Caco-2 (cell line): ENCODE data around the gene CYP2W1. TPM values are rescaled to one million over a fixed set of nuclear protein-coding genes. Genes with fewer than 3 reads are reported as not detected.

Experiments
- BruUV-seq: library from RNA; stranded (reverse); fragments of 400-500 nt; replicated peaks from 2 replicates; lab custom pipeline; 2021; lab: Mats Ljungman, UMichigan
- CTCF ChIA-PET: fragments of 300-600 bp; sonication (Branson Sonifier 250); formaldehyde crosslinking; loops from one replicate; lab custom pipeline; 2022; ENCODE audit warnings: antibody characterized with exemption; lab: Charles Lee
- POLR2A ChIA-PET: fragments of 300-600 bp; sonication (Branson Sonifier 250); formaldehyde crosslinking; loops from one replicate; lab custom pipeline; 2022; ENCODE audit warnings: antibody characterized with exemption; lab: Charles Lee
- DNase-seq, 2 experiments: peaks; one replicate each; pipeline versions ENCODE4 v3.0.0 to v3.0.0-alpha.2; 2020 to 2022
- H3K27me3 ChIP-seq: replicated peaks from 2 replicates; pipeline ENCODE4 v1.6.0; 2011; ENCODE audit warnings: low read length; ENCODE audit not compliant: control insufficient read depth, insufficient read depth
- H3K36me3 ChIP-seq: 2 replicates; pipeline ENCODE4 v1.5.1; 2011; ENCODE audit warnings: low read length; ENCODE audit not compliant: control insufficient read depth, insufficient read depth
- H3K4me1 ChIP-seq: fragments of 250-450 bp; sonication (Bioruptor Pico); 2 replicates; pipeline ENCODE4 v1.5.1; 2020; ENCODE audit warnings: mild to moderate bottlenecking
- H3K4me3 ChIP-seq: 2 replicates; pipeline ENCODE4 v1.5.1; 2011; ENCODE audit warnings: low read depth, mild to moderate bottlenecking, control low read depth, low read length
- H3K9me3 ChIP-seq: fragments of 250-450 bp; sonication (Bioruptor Pico); 2 replicates; pipeline ENCODE4 v1.5.1; 2020; ENCODE audit warnings: mild to moderate bottlenecking, moderate library complexity
- H3K27ac Mint-ChIP-seq: one replicate; pipeline ENCODE4 v1.8.0; 2022; ENCODE audit warnings: mixed read lengths; ENCODE audit not compliant: unreplicated experiment
- H3K27me3 Mint-ChIP-seq: one replicate; pipeline ENCODE4 v1.8.0; 2022; ENCODE audit warnings: mixed read lengths; ENCODE audit not compliant: insufficient read depth, unreplicated experiment
- H3K36me3 Mint-ChIP-seq: one replicate; pipeline ENCODE4 v1.8.0; 2022; ENCODE audit warnings: mild to moderate bottlenecking, mixed read lengths; ENCODE audit not compliant: insufficient read depth, unreplicated experiment
- H3K4me1 Mint-ChIP-seq: one replicate; pipeline ENCODE4 v1.8.0; 2022; ENCODE audit warnings: low read depth, mixed read lengths; ENCODE audit not compliant: unreplicated experiment
- H3K4me3 Mint-ChIP-seq: one replicate; pipeline ENCODE4 v1.8.0; 2022; ENCODE audit warnings: mild to moderate bottlenecking, moderate library complexity, mixed read lengths; ENCODE audit not compliant: unreplicated experiment
- H3K9me3 Mint-ChIP-seq: one replicate; pipeline ENCODE4 v1.8.0; 2022; ENCODE audit warnings: mixed read lengths; ENCODE audit not compliant: unreplicated experiment
- CTCF ChIP-seq, 2 experiments: fragments of 200-600 bp in 1 of 2; IDR thresholded peaks; 1 replicate in 1 of 2; 2 replicates in 1 of 2; pipeline versions ENCODE4 v1.5.1 to v1.8.0; 2011 to 2022; ENCODE audit warnings: antibody characterized with exemption in 1 of 2, control low read depth in 1 of 2, inconsistent platforms in 1 of 2, low read depth in 1 of 2, low read length in 1 of 2, mild to moderate bottlenecking in 1 of 2, moderate library complexity in 1 of 2; ENCODE audit not compliant: insufficient read depth in 1 of 2, severe bottlenecking in 1 of 2, unreplicated experiment in 1 of 2
- intact Hi-C: fragments of 100-400 bp; cut with micrococcal nuclease; formaldehyde crosslinking; loops from one replicate; pipeline ENCODE4 v1.10.0; 2022; ENCODE audit not compliant: unreplicated experiment
- total RNA-seq: library from RNA; stranded (reverse); gene quantifications from 2 replicates; pipeline ENCODE4 v1.2.3, GENCODE V29; 2022

CYP2W1 gene
- total RNA-seq, 1 experiment from 2014 or later, result 24.0 TPM

GRCh38 chr7:967361-968082 lies 15.5 kb upstream of the CYP2W1 start:
- peaks cover 3% of the 10 kb centered on the region; the same call in 1 of the 2 replicates for H3K9me3 ChIP-seq
- DNase-seq, result no peak
- H3K27me3 Mint-ChIP-seq, result no peaks in the 10 kb centered on the region
- BruUV-seq, result no TSS peak
- no peaks in the 10 kb centered on the region for H3K9me3 Mint-ChIP-seq
- peaks cover 94% of the 10 kb centered on the region for H3K36me3 Mint-ChIP-seq
- ChIA-PET CTCF (interaction anchor here (0.9 to 1.0 kb wide), 2 partner anchors 26 to 156 kb away, joined by 3 to 4 read pairs; no protein-coding TSS in a partner anchor), POLR2A (interaction anchor here (0.6 kb wide), 1 partner anchor 8 kb away, joined by 3 read pairs; the partner anchor contains the start of gene COX19)
- H3K27ac Mint-ChIP-seq, result no peak overlapping the region
- peaks cover 2% of the 10 kb centered on the region; the same call in 1 of the 2 replicates for H3K4me1 ChIP-seq
- H3K4me3 Mint-ChIP-seq, result no peak overlapping the region
- H3K36me3 ChIP-seq, result peaks cover 1% of the 10 kb centered on the region; the same call in 1 of the 2 replicates
- no peak for TF ChIP-seq CTCF (IDR thresholded peaks at IDR 0.05; ENCODE audit: insufficient read depth in 1 of 2, low read depth in 1 of 2, low read length in 1 of 2, severe bottlenecking in 1 of 2, unreplicated experiment in 1 of 2)
- H3K27me3 ChIP-seq, result no peaks in the 10 kb centered on the region
- intact Hi-C loops, result no loop called here
- no peaks in the 10 kb centered on the region for H3K4me1 Mint-ChIP-seq
- no peak overlapping the region for H3K4me3 ChIP-seq

GRCh38 chr7:968205-969105 lies 14.5 kb upstream of the CYP2W1 start:
- BruUV-seq, result no TSS peak
- Mint-ChIP-seq H3K9me3 (no peaks in the 10 kb centered on the region), H3K27me3 (no peaks in the 10 kb centered on the region), H3K27ac (no peak overlapping the region), H3K36me3 (peaks cover 94% of the 10 kb centered on the region), H3K4me3 (no peak overlapping the region), H3K4me1 (no peaks in the 10 kb centered on the region)
- intact Hi-C loops, result no loop called here
- Histone ChIP-seq H3K9me3 (0 out of 2 replicates have a peak, but pooled peaks cover under 1% of the 10 kb centered on the region), H3K36me3 (peaks cover 1% of the 10 kb centered on the region; the same call in 1 of the 2 replicates), H3K4me3 (no peak overlapping the region), H3K4me1 (peaks cover 11% of the 10 kb centered on the region; the same call in 1 of the 2 replicates), H3K27me3 (no peaks in the 10 kb centered on the region)
- no peak for TF ChIP-seq CTCF (IDR thresholded peaks at IDR 0.05; ENCODE audit: insufficient read depth in 1 of 2, low read depth in 1 of 2, low read length in 1 of 2, severe bottlenecking in 1 of 2, unreplicated experiment in 1 of 2)
- no peak for DNase-seq
- CTCF ChIA-PET, result no interaction called here
- POLR2A ChIA-PET, result interaction anchor here (0.7 kb wide), 1 partner anchor 153 kb away, joined by 3 read pairs; no protein-coding TSS in a partner anchor

- H3K4me1 Mint-ChIP-seq, result no peaks in the 10 kb centered on the region
- Histone ChIP-seq H3K4me3 (no peak overlapping the region), H3K36me3 (peaks cover 1% of the 10 kb centered on the region; the same call in 1 of the 2 replicates), H3K4me1 (peaks cover 14% of the 10 kb centered on the region; the same call in 1 of the 2 replicates), H3K9me3 (no peaks in the 10 kb centered on the region), H3K27me3 (no peaks in the 10 kb centered on the region)
- BruUV-seq, result no TSS peak
- H3K27ac Mint-ChIP-seq, result no peak overlapping the region
- peaks cover 94% of the 10 kb centered on the region for H3K36me3 Mint-ChIP-seq
- no peak for DNase-seq
- H3K27me3 Mint-ChIP-seq, result no peaks in the 10 kb centered on the region
- no peaks in the 10 kb centered on the region for H3K9me3 Mint-ChIP-seq
- no peak overlapping the region for H3K4me3 Mint-ChIP-seq
- ChIA-PET POLR2A (no interaction called here), CTCF (interaction anchor here (0.7 kb wide), 1 partner anchor 8 kb away, joined by 7 read pairs; no protein-coding TSS in a partner anchor)
- no peak for TF ChIP-seq CTCF (IDR thresholded peaks at IDR 0.05; ENCODE audit: insufficient read depth in 1 of 2, low read depth in 1 of 2, low read length in 1 of 2, severe bottlenecking in 1 of 2, unreplicated experiment in 1 of 2)
- intact Hi-C loops, result no loop called here
These were observed 13.6 kb upstream of the CYP2W1 start for GRCh38 chr7:969403-969802.
